Omental fat pad (tissue), 4 donors: Measurements from ENCODE around the gene CHD2. TPM values are rescaled to one million over a fixed set of nuclear protein-coding genes. Genes with fewer than 3 reads are reported as not detected.
"Not testable (repeated sequence)": the region's sequence is repeated elsewhere in the genome, so short reads cannot be mapped to it uniquely, and the experiment has no call there.

Source experiments
- ATAC-seq: fragments of 150-250 bp; one replicate; pipeline ENCODE4 v1.9.1; 2016; ENCODE audit warnings: mild to moderate bottlenecking, moderate library complexity; ENCODE audit not compliant: low FRiP score
- DNase-seq: peaks from one replicate; pipeline ENCODE4 v3.0.0-alpha.2; 2019; ENCODE audit warnings: low spot score
- CTCF ChIP-seq, 3 donors: fragments of 450-650 bp; IDR thresholded peaks; one replicate each; pipeline ENCODE4 v1.5.1; 2016 to 2017; ENCODE audit warnings: antibody characterized with exemption in 3 of 3, mild to moderate bottlenecking in 3 of 3, moderate library complexity in 2 of 3
- total RNA-seq, 4 donors: library from RNA; depleted of rRNA; stranded (reverse); fragments of >200 nt; gene quantifications; one replicate each; pipeline ENCODE4 v1.1.0, GENCODE V29; 2016

The CHD2 gene
- total RNA-seq, 4 donors from 2014 or later = 77.7 to 140 (median 134) TPM

GRCh38 chr15:93034512-93034911, 134.4 kb downstream of the CHD2 start:
- no peak for TF ChIP-seq CTCF (IDR thresholded peaks at IDR 0.05)
- DNase-seq = no peak
- no peak for ATAC-seq

- DNase-seq (no peak), ATAC-seq (no peak)
Observed at GRCh38 chr15:93035092-93035915, 135.2 kb downstream of the CHD2 start.

GRCh38 chr15:93035953-93036810, 136.1 kb downstream of the CHD2 start:
- no peak for DNase-seq
- ATAC-seq = no peak

More at GRCh38 chr15:93035092-93035915, 135.2 kb downstream of the CHD2 start:
- no peak for TF ChIP-seq CTCF (IDR thresholded peaks at IDR 0.05)

GRCh38 chr15:93036951-93037819, 137.1 kb downstream of the CHD2 start:
- no peak for ATAC-seq
- no peak for DNase-seq
- no peak for TF ChIP-seq CTCF (IDR thresholded peaks at IDR 0.05)

More at GRCh38 chr15:93035953-93036810, 136.1 kb downstream of the CHD2 start:
- TF ChIP-seq CTCF (IDR thresholded peaks at IDR 0.05) = no peak

- no peak for ATAC-seq
Observed at GRCh38 chr15:93037820-93038705, 137.9 kb downstream of the CHD2 start.

GRCh38 chr15:93039562-93040287, 139.6 kb downstream of the CHD2 start:
- DNase-seq, ATAC-seq: not testable (repeated sequence)

More at GRCh38 chr15:93037820-93038705, 137.9 kb downstream of the CHD2 start:
- no peak for TF ChIP-seq CTCF (IDR thresholded peaks at IDR 0.05)
- DNase-seq = no peak
